T-helper 22 cell (primary cell): ENCODE measurements around the gene AGAP1.
"Not testable (repeated sequence)": the region's sequence is repeated elsewhere in the genome, so short reads cannot be mapped to it uniquely, and the experiment has no call there.

ENCODE experiments used
- DNase-seq: peaks from one replicate; pipeline ENCODE4 v3.0.0-alpha.2; 2020; ENCODE audit warnings: low read depth

The AGAP1 gene

GRCh38 chr2:236129935-236130334 lies 636.1 kb downstream of the AGAP1 start:
- DNase-seq, result no peak

- no peak for DNase-seq
These were observed 636.6 kb downstream of the AGAP1 start for GRCh38 chr2:236130349-236130998.

GRCh38 chr2:236131073-236131692 lies 637.3 kb downstream of the AGAP1 start:
- DNase-seq, result no peak

- no peak for DNase-seq
These were observed 639.7 kb downstream of the AGAP1 start for GRCh38 chr2:236133410-236134012.

GRCh38 chr2:236136538-236136937 lies 642.7 kb downstream of the AGAP1 start:
- DNase-seq, result no peak

GRCh38 chr2:236137066-236137465 lies 643.2 kb downstream of the AGAP1 start:
- no peak for DNase-seq

- DNase-seq, result not testable (repeated sequence)
These were observed 647.8 kb downstream of the AGAP1 start for GRCh38 chr2:236141616-236142015.

- no peak for DNase-seq
These were observed 650.0 kb downstream of the AGAP1 start for GRCh38 chr2:236143811-236144210.

- no peak for DNase-seq
These were observed 652.6 kb downstream of the AGAP1 start for GRCh38 chr2:236146436-236146835.

GRCh38 chr2:236155406-236155805 lies 661.6 kb downstream of the AGAP1 start:
- DNase-seq, result no peak

GRCh38 chr2:236156095-236156859 lies 662.4 kb downstream of the AGAP1 start:
- no peak for DNase-seq

GRCh38 chr2:236156860-236157194 lies 663.0 kb downstream of the AGAP1 start:
- DNase-seq, result no peak

- no peak for DNase-seq
These were observed 663.5 kb downstream of the AGAP1 start for GRCh38 chr2:236157366-236157765.

- DNase-seq, result no peak
These were observed 664.1 kb downstream of the AGAP1 start for GRCh38 chr2:236157815-236158498.

- DNase-seq, result no peak
These were observed 665.3 kb downstream of the AGAP1 start for GRCh38 chr2:236158969-236159777.

GRCh38 chr2:236159778-236160170 lies 665.9 kb downstream of the AGAP1 start:
- DNase-seq, result no peak

GRCh38 chr2:236160366-236161081 lies 666.7 kb downstream of the AGAP1 start:
- DNase-seq, result no peak

GRCh38 chr2:236161082-236161462 lies 667.2 kb downstream of the AGAP1 start:
- no peak for DNase-seq

GRCh38 chr2:236161531-236161930 lies 667.7 kb downstream of the AGAP1 start:
- no peak for DNase-seq

GRCh38 chr2:236162031-236162845 lies 668.4 kb downstream of the AGAP1 start:
- DNase-seq, result no peak
